HG03097 (cell line): ENCODE data around the gene PIP4K2A.

Experiments
- ATAC-seq: cut with Tn5 transposase; IDR thresholded peaks from one replicate; pipeline ENCODE4 v1.9.1; 2021; ENCODE audit not compliant: unreplicated experiment, low FRiP score

Gene PIP4K2A

GRCh38 chr10:22605168-22605567 is 109.2 kb downstream of the PIP4K2A start:
- ATAC-seq, result no peak

GRCh38 chr10:22604344-22605126 is 109.8 kb downstream of the PIP4K2A start:
- ATAC-seq, result no peak

GRCh38 chr10:22603581-22603980 is 110.8 kb downstream of the PIP4K2A start:
- no peak for ATAC-seq

- ATAC-seq, result no peak
Measured at GRCh38 chr10:22601618-22602017, 112.8 kb downstream of the PIP4K2A start.

- no peak for ATAC-seq
Measured at GRCh38 chr10:22599636-22600228, 114.6 kb downstream of the PIP4K2A start.

- ATAC-seq, result no peak
Measured at GRCh38 chr10:22599048-22599561, 115.3 kb downstream of the PIP4K2A start.

GRCh38 chr10:22598478-22598877 is 115.9 kb downstream of the PIP4K2A start:
- ATAC-seq, result no peak

GRCh38 chr10:22597138-22597537 is 117.2 kb downstream of the PIP4K2A start:
- ATAC-seq, result peak; percentile 42

GRCh38 chr10:22593636-22594198 is 120.7 kb downstream of the PIP4K2A start:
- ATAC-seq, result no peak

- ATAC-seq, result no peak
Measured at GRCh38 chr10:22593026-22593425, 121.4 kb downstream of the PIP4K2A start.

GRCh38 chr10:22589851-22590514 is 124.4 kb downstream of the PIP4K2A start:
- ATAC-seq, result no peak

- ATAC-seq, result no peak
Measured at GRCh38 chr10:22588462-22588861, 125.9 kb downstream of the PIP4K2A start.

- no peak for ATAC-seq
Measured at GRCh38 chr10:22583683-22584082, 130.7 kb downstream of the PIP4K2A start.

GRCh38 chr10:22581461-22581860 is 132.9 kb downstream of the PIP4K2A start:
- ATAC-seq, result no peak

- no peak for ATAC-seq
Measured at GRCh38 chr10:22580711-22581110, 133.7 kb downstream of the PIP4K2A start.

- no peak for ATAC-seq
Measured at GRCh38 chr10:22579826-22580225, 134.6 kb downstream of the PIP4K2A start.

- no peak for ATAC-seq
Measured at GRCh38 chr10:22573820-22574569, 140.4 kb downstream of the PIP4K2A start.

- ATAC-seq, result no peak
Measured at GRCh38 chr10:22570733-22571430, 143.5 kb downstream of the PIP4K2A start.

- ATAC-seq, result no peak
Measured at GRCh38 chr10:22570234-22570633, 144.1 kb downstream of the PIP4K2A start.

GRCh38 chr10:22568928-22569327 is 145.4 kb downstream of the PIP4K2A start:
- ATAC-seq, result no peak
